GM23338 (cell line): Measurements from ENCODE around the gene ICE1.

Experiments
- CREB1 ChIP-seq: fragments of 250-450 bp; sonication (Bioruptor Pico); IDR thresholded peaks from 2 replicates; pipeline ENCODE4 v1.5.0; 2020; ENCODE audit warnings: low read depth, mild to moderate bottlenecking, moderate library complexity
- CTCF ChIP-seq, 2 experiments: fragments of 200-600 bp in 1 of 2; sonication (generic) in 1 of 2; conservative IDR thresholded peaks; 2 replicates each; pipeline versions ENCODE4 v1.5.1 to v1.6.1; 2016 to 2017; ENCODE audit warnings: antibody characterized with exemption in 2 of 2, low read depth in 2 of 2, mild to moderate bottlenecking in 2 of 2, moderate library complexity in 1 of 2
- ETS1 ChIP-seq: IDR thresholded peaks from 2 replicates; pipeline ENCODE4 v1.6.1; 2016; ENCODE audit warnings: antibody characterized with exemption
- EZH2 ChIP-seq: fragments of 200-600 bp; sonication (generic); IDR thresholded peaks from one replicate; pipeline ENCODE4 v1.8.0; 2017; ENCODE audit warnings: antibody characterized with exemption, mild to moderate bottlenecking, low read depth; ENCODE audit not compliant: unreplicated experiment
- EZH2phosphoT487 ChIP-seq: fragments of 200-600 bp; sonication (generic); IDR thresholded peaks from one replicate; pipeline ENCODE4 v1.8.1; 2018; ENCODE audit warnings: antibody characterized with exemption; ENCODE audit not compliant: unreplicated experiment
- JUNB ChIP-seq: IDR thresholded peaks from one replicate; pipeline ENCODE4 v1.6.1; 2016; ENCODE audit warnings: antibody characterized with exemption; ENCODE audit not compliant: unreplicated experiment
- NANOG ChIP-seq: IDR thresholded peaks from 2 replicates; pipeline ENCODE4 v1.6.1; 2016; ENCODE audit warnings: antibody characterized with exemption, borderline replicate concordance
- POLR2AphosphoS5 ChIP-seq: IDR thresholded peaks from 2 replicates; pipeline ENCODE4 v1.6.1; 2016; ENCODE audit warnings: antibody characterized with exemption, low read depth
- STAT1 ChIP-seq: IDR thresholded peaks from one replicate; pipeline ENCODE4 v1.6.1; 2016; ENCODE audit warnings: antibody characterized with exemption; ENCODE audit not compliant: unreplicated experiment
- ZNF114 ChIP-seq: fragments of 250-450 bp; sonication (Bioruptor Pico); IDR thresholded peaks from 2 replicates; pipeline ENCODE4 v1.5.0; 2020; ENCODE audit warnings: mild to moderate bottlenecking, moderate library complexity
- ZNF331 ChIP-seq: fragments of 250-450 bp; sonication (Bioruptor Pico); IDR thresholded peaks from 2 replicates; pipeline ENCODE4 v1.5.0; 2020; ENCODE audit warnings: low read depth, mild to moderate bottlenecking, moderate library complexity
- ZNF462 ChIP-seq: fragments of 250-450 bp; sonication (Bioruptor Pico); IDR thresholded peaks from 2 replicates; pipeline ENCODE4 v1.5.0; 2020; ENCODE audit warnings: mild to moderate bottlenecking, moderate library complexity
- TF ChIP-seq, protein P1 (sequence below): IDR thresholded peaks from one replicate; pipeline ENCODE4 v1.6.1; 2018; ENCODE audit warnings: antibody characterized with exemption; ENCODE audit not compliant: unreplicated experiment

DNA sequence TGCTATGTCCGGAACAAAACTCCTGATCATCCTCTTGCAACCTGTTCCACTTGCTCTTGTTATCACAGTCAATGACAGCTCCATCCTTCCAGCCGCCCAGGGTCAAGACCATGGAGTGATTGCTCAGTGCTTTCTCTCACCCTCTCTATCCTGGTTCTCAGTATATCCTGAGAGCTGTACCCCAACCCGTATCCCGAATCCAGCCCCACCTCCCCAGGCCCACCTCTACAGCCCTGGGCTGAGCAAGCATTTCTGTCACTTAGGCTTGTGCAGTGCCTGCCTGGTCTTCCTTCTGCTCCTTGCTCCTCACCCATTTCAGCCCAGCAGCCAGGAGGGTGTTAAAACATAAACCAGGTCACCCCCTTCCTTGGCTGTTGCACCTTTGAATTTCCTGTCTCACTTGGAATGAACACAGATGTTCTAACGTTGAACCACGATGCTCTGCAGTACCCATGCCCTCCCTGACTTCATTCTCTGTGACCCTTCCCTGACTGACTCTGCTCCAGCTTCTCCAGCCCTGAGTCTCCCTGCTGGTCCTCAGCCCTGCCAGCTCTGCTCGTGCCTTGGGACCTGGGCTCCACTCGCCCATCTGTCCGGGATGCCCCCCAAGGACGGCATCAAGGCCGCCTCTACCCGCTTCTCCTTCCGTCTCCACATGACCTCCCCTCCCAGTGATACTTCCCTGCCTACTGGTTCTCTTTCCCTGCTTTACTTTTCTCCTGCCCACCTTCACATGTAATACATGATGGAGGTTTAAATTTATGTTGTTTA is 110.0 kb downstream of the ICE1 start:
- TF ChIP-seq ZNF462 (no peak), CTCF (conservative IDR thresholded peaks at IDR 0.05; ENCODE audit: low read depth in 2 of 2) (no peak), EZH2phosphoT487 (no peak), POLR2AphosphoS5 (no peak), EZH2 (no peak), NANOG (no peak), JUNB (no peak), CREB1 (no peak), ZNF114 (CRISPR knock-in tag) (no peak), ETS1 (no peak), STAT1 (no peak), ZNF331 (CRISPR knock-in tag) (no peak)
- TF ChIP-seq, protein P1, sequence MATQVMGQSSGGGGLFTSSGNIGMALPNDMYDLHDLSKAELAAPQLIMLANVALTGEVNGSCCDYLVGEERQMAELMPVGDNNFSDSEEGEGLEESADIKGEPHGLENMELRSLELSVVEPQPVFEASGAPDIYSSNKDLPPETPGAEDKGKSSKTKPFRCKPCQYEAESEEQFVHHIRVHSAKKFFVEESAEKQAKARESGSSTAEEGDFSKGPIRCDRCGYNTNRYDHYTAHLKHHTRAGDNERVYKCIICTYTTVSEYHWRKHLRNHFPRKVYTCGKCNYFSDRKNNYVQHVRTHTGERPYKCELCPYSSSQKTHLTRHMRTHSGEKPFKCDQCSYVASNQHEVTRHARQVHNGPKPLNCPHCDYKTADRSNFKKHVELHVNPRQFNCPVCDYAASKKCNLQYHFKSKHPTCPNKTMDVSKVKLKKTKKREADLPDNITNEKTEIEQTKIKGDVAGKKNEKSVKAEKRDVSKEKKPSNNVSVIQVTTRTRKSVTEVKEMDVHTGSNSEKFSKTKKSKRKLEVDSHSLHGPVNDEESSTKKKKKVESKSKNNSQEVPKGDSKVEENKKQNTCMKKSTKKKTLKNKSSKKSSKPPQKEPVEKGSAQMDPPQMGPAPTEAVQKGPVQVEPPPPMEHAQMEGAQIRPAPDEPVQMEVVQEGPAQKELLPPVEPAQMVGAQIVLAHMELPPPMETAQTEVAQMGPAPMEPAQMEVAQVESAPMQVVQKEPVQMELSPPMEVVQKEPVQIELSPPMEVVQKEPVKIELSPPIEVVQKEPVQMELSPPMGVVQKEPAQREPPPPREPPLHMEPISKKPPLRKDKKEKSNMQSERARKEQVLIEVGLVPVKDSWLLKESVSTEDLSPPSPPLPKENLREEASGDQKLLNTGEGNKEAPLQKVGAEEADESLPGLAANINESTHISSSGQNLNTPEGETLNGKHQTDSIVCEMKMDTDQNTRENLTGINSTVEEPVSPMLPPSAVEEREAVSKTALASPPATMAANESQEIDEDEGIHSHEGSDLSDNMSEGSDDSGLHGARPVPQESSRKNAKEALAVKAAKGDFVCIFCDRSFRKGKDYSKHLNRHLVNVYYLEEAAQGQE, result no peak
